WTC11 (cell line): ENCODE data around the gene RPL29. TPM values are rescaled to one million over a fixed set of nuclear protein-coding genes. Genes with fewer than 3 reads are reported as not detected.

ENCODE experiments used
- ATAC-seq: fragments of 200-7000 bp; cut with Tn5 transposase; 2 replicates; pipeline ENCODE4 v1.10.0; 2021; ENCODE audit warnings: mild to moderate bottlenecking, moderate library complexity
- CTCF ChIA-PET: fragments of 300-600 bp; sonication (Branson Sonifier 250); formaldehyde crosslinking; loops from one replicate; lab custom pipeline; 2021; ENCODE audit warnings: antibody characterized with exemption; lab: Charles Lee
- POLR2A ChIA-PET: fragments of 350-600 bp; sonication (Branson Sonifier 250); formaldehyde crosslinking; loops from one replicate; lab custom pipeline; 2021; ENCODE audit warnings: antibody characterized with exemption; lab: Charles Lee
- DNase-seq: peaks from one replicate; pipeline ENCODE4 v3.0.0; 2021; ENCODE audit warnings: low spot score
- H3K27ac Mint-ChIP-seq: 2 replicates; pipeline ENCODE4 v1.8.0; 2021; ENCODE audit warnings: mixed read lengths
- H3K27me3 Mint-ChIP-seq: 2 replicates; pipeline ENCODE4 v1.8.0; 2021; ENCODE audit warnings: low read depth, mild to moderate bottlenecking, moderate library complexity, mixed read lengths
- H3K36me3 Mint-ChIP-seq: 2 replicates; pipeline ENCODE4 v1.8.0; 2021; ENCODE audit warnings: mixed read lengths
- H3K4me1 Mint-ChIP-seq: 2 replicates; pipeline ENCODE4 v1.8.0; 2022; ENCODE audit warnings: mixed read lengths
- H3K4me3 Mint-ChIP-seq: 2 replicates; pipeline ENCODE4 v1.8.0; 2021; ENCODE audit warnings: mild to moderate bottlenecking, moderate library complexity, mixed read lengths
- H3K9me3 Mint-ChIP-seq: 2 replicates; pipeline ENCODE4 v1.8.0; 2021; ENCODE audit warnings: mixed read lengths
- CDX4 ChIP-seq: fragments of 250-450 bp; sonication (Bioruptor Pico); IDR thresholded peaks from 2 replicates; pipeline ENCODE4 v1.9.0; 2021; ENCODE audit warnings: moderate library complexity, mild to moderate bottlenecking, inconsistent platforms, borderline replicate concordance
- ESRRA ChIP-seq: sonication (generic); formaldehyde crosslinking; IDR thresholded peaks from 2 replicates; pipeline ENCODE4 v1.8.1; 2022; ENCODE audit warnings: mild to moderate bottlenecking, missing genetic modification reagents, borderline replicate concordance
- ETV6 ChIP-seq: sonication (generic); formaldehyde crosslinking; IDR thresholded peaks from 2 replicates; pipeline ENCODE4 v1.8.1; 2022; ENCODE audit warnings: mild to moderate bottlenecking, missing genetic modification reagents
- GRHL2 ChIP-seq: fragments of 250-450 bp; sonication (Bioruptor Pico); IDR thresholded peaks from 2 replicates; pipeline ENCODE4 v1.8.0; 2022; ENCODE audit warnings: mild to moderate bottlenecking, moderate library complexity; ENCODE audit not compliant: insufficient replicate concordance, severe bottlenecking
- IRF1 ChIP-seq: sonication (generic); formaldehyde crosslinking; IDR thresholded peaks from 2 replicates; pipeline ENCODE4 v1.8.0; 2023; ENCODE audit warnings: missing genetic modification reagents
- JUN ChIP-seq: sonication (generic); formaldehyde crosslinking; IDR thresholded peaks from 2 replicates; pipeline ENCODE4 v1.8.0; 2023; ENCODE audit warnings: mild to moderate bottlenecking, missing genetic modification reagents
- NFE2L1 ChIP-seq: sonication (generic); formaldehyde crosslinking; IDR thresholded peaks from 2 replicates; pipeline ENCODE4 v1.8.1; 2023; ENCODE audit warnings: missing genetic modification reagents
- OVOL2 ChIP-seq: fragments of 250-450 bp; sonication (Bioruptor Pico); IDR thresholded peaks from 2 replicates; pipeline ENCODE4 v1.9.0; 2021; ENCODE audit warnings: mild to moderate bottlenecking, borderline replicate concordance
- TEAD1 ChIP-seq: sonication (generic); formaldehyde crosslinking; IDR thresholded peaks from 2 replicates; pipeline ENCODE4 v1.8.0; 2022; ENCODE audit warnings: mild to moderate bottlenecking, missing genetic modification reagents
- TP53 ChIP-seq: sonication (generic); formaldehyde crosslinking; IDR thresholded peaks from 2 replicates; pipeline ENCODE4 v1.8.1; 2023; ENCODE audit warnings: mild to moderate bottlenecking, missing genetic modification reagents
- ZBTB21 ChIP-seq: sonication (generic); formaldehyde crosslinking; IDR thresholded peaks from 2 replicates; pipeline ENCODE4 v1.8.1; 2023; ENCODE audit warnings: mild to moderate bottlenecking, missing genetic modification reagents, borderline replicate concordance
- ZNF281 ChIP-seq: sonication (generic); formaldehyde crosslinking; IDR thresholded peaks from 2 replicates; pipeline ENCODE4 v1.8.0; 2023; ENCODE audit warnings: mild to moderate bottlenecking, missing genetic modification reagents
- total RNA-seq: library from RNA; stranded (reverse); gene quantifications from 3 replicates; pipeline ENCODE4 v1.2.3, GENCODE V29; 2021
- TF ChIP-seq, protein P1 (sequence below): sonication (generic); formaldehyde crosslinking; IDR thresholded peaks from 2 replicates; pipeline ENCODE4 v1.8.1; 2023; ENCODE audit warnings: mild to moderate bottlenecking, missing genetic modification reagents, moderate library complexity
- TF ChIP-seq, protein P2 (sequence below): sonication (generic); formaldehyde crosslinking; IDR thresholded peaks from 2 replicates; pipeline ENCODE4 v1.8.1; 2023; ENCODE audit warnings: mild to moderate bottlenecking, missing genetic modification reagents, moderate library complexity
- TF ChIP-seq, protein P3 (sequence below): sonication (generic); formaldehyde crosslinking; IDR thresholded peaks from 2 replicates; pipeline ENCODE4 v1.8.0; 2022; ENCODE audit warnings: mild to moderate bottlenecking, missing genetic modification reagents
- TF ChIP-seq, protein P4 (sequence below): sonication (generic); formaldehyde crosslinking; IDR thresholded peaks from 2 replicates; pipeline ENCODE4 v1.8.0; 2022; ENCODE audit warnings: mild to moderate bottlenecking, missing genetic modification reagents
- TF ChIP-seq, protein P5 (sequence below): fragments of 200-600 bp; IDR thresholded peaks from 2 replicates; pipeline ENCODE4 v1.8.0; 2022; ENCODE audit warnings: antibody characterized with exemption
- TF ChIP-seq, protein P6 (sequence below): sonication (generic); formaldehyde crosslinking; IDR thresholded peaks from 2 replicates; pipeline ENCODE4 v1.8.1; 2023; ENCODE audit warnings: mild to moderate bottlenecking, missing genetic modification reagents

The RPL29 gene
- total RNA-seq, 1 experiment from 2014 or later: 1,343 TPM

- peaks cover 22% of the 10 kb centered on the region for H3K27me3 Mint-ChIP-seq
- TF ChIP-seq ZNF281 (no peak), TEAD1 (CRISPR knock-in tag) (no peak), ETV6 (CRISPR knock-in tag) (no peak), IRF1 (CRISPR knock-in tag) (no peak), JUN (CRISPR knock-in tag) (no peak), GRHL2 (CRISPR knock-in tag) (no peak), ZBTB21 (no peak), TP53 (CRISPR knock-in tag) (no peak)
- TF ChIP-seq, protein P1, sequence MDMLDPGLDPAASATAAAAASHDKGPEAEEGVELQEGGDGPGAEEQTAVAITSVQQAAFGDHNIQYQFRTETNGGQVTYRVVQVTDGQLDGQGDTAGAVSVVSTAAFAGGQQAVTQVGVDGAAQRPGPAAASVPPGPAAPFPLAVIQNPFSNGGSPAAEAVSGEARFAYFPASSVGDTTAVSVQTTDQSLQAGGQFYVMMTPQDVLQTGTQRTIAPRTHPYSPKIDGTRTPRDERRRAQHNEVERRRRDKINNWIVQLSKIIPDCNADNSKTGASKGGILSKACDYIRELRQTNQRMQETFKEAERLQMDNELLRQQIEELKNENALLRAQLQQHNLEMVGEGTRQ (CRISPR knock-in tag): no peak
- TF ChIP-seq, protein P2, sequence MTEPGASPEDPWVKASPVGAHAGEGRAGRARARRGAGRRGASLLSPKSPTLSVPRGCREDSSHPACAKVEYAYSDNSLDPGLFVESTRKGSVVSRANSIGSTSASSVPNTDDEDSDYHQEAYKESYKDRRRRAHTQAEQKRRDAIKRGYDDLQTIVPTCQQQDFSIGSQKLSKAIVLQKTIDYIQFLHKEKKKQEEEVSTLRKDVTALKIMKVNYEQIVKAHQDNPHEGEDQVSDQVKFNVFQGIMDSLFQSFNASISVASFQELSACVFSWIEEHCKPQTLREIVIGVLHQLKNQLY: no peak
- TF ChIP-seq, protein P3, sequence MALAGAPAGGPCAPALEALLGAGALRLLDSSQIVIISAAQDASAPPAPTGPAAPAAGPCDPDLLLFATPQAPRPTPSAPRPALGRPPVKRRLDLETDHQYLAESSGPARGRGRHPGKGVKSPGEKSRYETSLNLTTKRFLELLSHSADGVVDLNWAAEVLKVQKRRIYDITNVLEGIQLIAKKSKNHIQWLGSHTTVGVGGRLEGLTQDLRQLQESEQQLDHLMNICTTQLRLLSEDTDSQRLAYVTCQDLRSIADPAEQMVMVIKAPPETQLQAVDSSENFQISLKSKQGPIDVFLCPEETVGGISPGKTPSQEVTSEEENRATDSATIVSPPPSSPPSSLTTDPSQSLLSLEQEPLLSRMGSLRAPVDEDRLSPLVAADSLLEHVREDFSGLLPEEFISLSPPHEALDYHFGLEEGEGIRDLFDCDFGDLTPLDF (CRISPR knock-in tag): no peak
- TF ChIP-seq, protein P4, sequence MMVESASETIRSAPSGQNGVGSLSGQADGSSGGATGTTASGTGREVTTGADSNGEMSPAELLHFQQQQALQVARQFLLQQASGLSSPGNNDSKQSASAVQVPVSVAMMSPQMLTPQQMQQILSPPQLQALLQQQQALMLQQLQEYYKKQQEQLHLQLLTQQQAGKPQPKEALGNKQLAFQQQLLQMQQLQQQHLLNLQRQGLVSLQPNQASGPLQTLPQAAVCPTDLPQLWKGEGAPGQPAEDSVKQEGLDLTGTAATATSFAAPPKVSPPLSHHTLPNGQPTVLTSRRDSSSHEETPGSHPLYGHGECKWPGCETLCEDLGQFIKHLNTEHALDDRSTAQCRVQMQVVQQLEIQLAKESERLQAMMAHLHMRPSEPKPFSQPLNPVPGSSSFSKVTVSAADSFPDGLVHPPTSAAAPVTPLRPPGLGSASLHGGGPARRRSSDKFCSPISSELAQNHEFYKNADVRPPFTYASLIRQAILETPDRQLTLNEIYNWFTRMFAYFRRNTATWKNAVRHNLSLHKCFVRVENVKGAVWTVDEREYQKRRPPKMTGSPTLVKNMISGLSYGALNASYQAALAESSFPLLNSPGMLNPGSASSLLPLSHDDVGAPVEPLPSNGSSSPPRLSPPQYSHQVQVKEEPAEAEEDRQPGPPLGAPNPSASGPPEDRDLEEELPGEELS (CRISPR knock-in tag): no peak
- CTCF ChIA-PET: interaction anchor here (0.5 to 1.4 kb wide), 5 partner anchors 8 to 273 kb away, joined by 3 to 4 read pairs (median 3); partner anchors contain the start of genes ABHD14B and ACY1
Observed at GRCh38 chr3:51945926-51946705, 49.6 kb downstream of the RPL29 start.

GRCh38 chr3:51945031-51945840, 50.5 kb downstream of the RPL29 start:
- POLR2A ChIA-PET: no interaction called here
- CTCF ChIA-PET: interaction anchor here (0.5 to 1.4 kb wide), 4 partner anchors 8 to 274 kb away, joined by 3 to 4 read pairs (median 3); partner anchors contain the start of genes ABHD14B and ACY1
- no peak overlapping the region for H3K27ac Mint-ChIP-seq
- TF ChIP-seq CDX4 (CRISPR knock-in tag) (no peak), OVOL2 (CRISPR knock-in tag) (no peak), JUN (CRISPR knock-in tag) (no peak), NFE2L1 (CRISPR knock-in tag) (no peak), ZBTB21 (no peak), ESRRA (no peak)
- TF ChIP-seq, protein P5, sequence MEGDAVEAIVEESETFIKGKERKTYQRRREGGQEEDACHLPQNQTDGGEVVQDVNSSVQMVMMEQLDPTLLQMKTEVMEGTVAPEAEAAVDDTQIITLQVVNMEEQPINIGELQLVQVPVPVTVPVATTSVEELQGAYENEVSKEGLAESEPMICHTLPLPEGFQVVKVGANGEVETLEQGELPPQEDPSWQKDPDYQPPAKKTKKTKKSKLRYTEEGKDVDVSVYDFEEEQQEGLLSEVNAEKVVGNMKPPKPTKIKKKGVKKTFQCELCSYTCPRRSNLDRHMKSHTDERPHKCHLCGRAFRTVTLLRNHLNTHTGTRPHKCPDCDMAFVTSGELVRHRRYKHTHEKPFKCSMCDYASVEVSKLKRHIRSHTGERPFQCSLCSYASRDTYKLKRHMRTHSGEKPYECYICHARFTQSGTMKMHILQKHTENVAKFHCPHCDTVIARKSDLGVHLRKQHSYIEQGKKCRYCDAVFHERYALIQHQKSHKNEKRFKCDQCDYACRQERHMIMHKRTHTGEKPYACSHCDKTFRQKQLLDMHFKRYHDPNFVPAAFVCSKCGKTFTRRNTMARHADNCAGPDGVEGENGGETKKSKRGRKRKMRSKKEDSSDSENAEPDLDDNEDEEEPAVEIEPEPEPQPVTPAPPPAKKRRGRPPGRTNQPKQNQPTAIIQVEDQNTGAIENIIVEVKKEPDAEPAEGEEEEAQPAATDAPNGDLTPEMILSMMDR: no peak
- TF ChIP-seq, protein P6, sequence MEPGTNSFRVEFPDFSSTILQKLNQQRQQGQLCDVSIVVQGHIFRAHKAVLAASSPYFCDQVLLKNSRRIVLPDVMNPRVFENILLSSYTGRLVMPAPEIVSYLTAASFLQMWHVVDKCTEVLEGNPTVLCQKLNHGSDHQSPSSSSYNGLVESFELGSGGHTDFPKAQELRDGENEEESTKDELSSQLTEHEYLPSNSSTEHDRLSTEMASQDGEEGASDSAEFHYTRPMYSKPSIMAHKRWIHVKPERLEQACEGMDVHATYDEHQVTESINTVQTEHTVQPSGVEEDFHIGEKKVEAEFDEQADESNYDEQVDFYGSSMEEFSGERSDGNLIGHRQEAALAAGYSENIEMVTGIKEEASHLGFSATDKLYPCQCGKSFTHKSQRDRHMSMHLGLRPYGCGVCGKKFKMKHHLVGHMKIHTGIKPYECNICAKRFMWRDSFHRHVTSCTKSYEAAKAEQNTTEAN: no peak
- TF ChIP-seq, protein P2: no peak

More at GRCh38 chr3:51945926-51946705, 49.6 kb downstream of the RPL29 start:
- Mint-ChIP-seq H3K4me1 (peaks cover 7% of the 10 kb centered on the region), H3K9me3 (no peaks in the 10 kb centered on the region), H3K4me3 (no peak overlapping the region), H3K36me3 (no peaks in the 10 kb centered on the region), H3K27ac (no peak overlapping the region)
- POLR2A ChIA-PET: no interaction called here
- DNase-seq (no peak), ATAC-seq (no peak)

More at GRCh38 chr3:51945031-51945840, 50.5 kb downstream of the RPL29 start:
- Mint-ChIP-seq H3K27me3 (peaks cover 13% of the 10 kb centered on the region), H3K4me3 (no peak overlapping the region), H3K4me1 (peaks cover 15% of the 10 kb centered on the region), H3K36me3 (peaks cover 4% of the 10 kb centered on the region), H3K9me3 (no peaks in the 10 kb centered on the region)
- ATAC-seq (no peak), DNase-seq (peak; percentile 7)
